Measurements from ENCODE around the gene ZFPL1.

ZFPL1 gene

GRCh38 chr11:65128182-65129145 lies 44.4 kb downstream of the ZFPL1 start:
- H3K27ac ChIP-seq (ENCODE audit: low read length) = no peak overlapping the region
- H3K9me3 ChIP-seq (ENCODE audit: insufficient read depth, low read depth, low read length) = no peaks in the 10 kb centered on the region
- H3K36me3 ChIP-seq (ENCODE audit: insufficient read depth, low read depth, low read length) = peaks cover 89% of the 10 kb centered on the region
- H3K27me3 ChIP-seq (ENCODE audit: insufficient read depth, low read length) = no peaks in the 10 kb centered on the region
- no peaks in the 10 kb centered on the region for H3K4me1 ChIP-seq (ENCODE audit: insufficient read depth, low read length)
- H3K4me3 ChIP-seq (ENCODE audit: low read length) = no peak overlapping the region
- H3K9ac ChIP-seq (ENCODE audit: low read depth, low read length) = no peak overlapping the region

GRCh38 chr11:65129649-65130441 lies 45.8 kb downstream of the ZFPL1 start:
- Histone ChIP-seq H3K4me3 (ENCODE audit: low read length) (no peak overlapping the region), H3K9me3 (ENCODE audit: insufficient read depth, low read depth, low read length) (no peaks in the 10 kb centered on the region), H3K27me3 (ENCODE audit: insufficient read depth, low read length) (no peaks in the 10 kb centered on the region), H3K9ac (ENCODE audit: low read depth, low read length) (no peak overlapping the region), H3K27ac (ENCODE audit: low read length) (no peak overlapping the region), H3K4me1 (ENCODE audit: insufficient read depth, low read length) (no peaks in the 10 kb centered on the region), H3K36me3 (ENCODE audit: insufficient read depth, low read depth, low read length) (peaks cover 77% of the 10 kb centered on the region)

GRCh38 chr11:65130631-65131416 lies 46.8 kb downstream of the ZFPL1 start:
- peaks cover 68% of the 10 kb centered on the region for H3K36me3 ChIP-seq (ENCODE audit: insufficient read depth, low read depth, low read length)
- no peak overlapping the region for H3K4me3 ChIP-seq (ENCODE audit: low read length)
- no peak overlapping the region for H3K27ac ChIP-seq (ENCODE audit: low read length)
- no peak overlapping the region for H3K9ac ChIP-seq (ENCODE audit: low read depth, low read length)
- no peaks in the 10 kb centered on the region for H3K4me1 ChIP-seq (ENCODE audit: insufficient read depth, low read length)
- H3K9me3 ChIP-seq (ENCODE audit: insufficient read depth, low read depth, low read length) = no peaks in the 10 kb centered on the region
- no peaks in the 10 kb centered on the region for H3K27me3 ChIP-seq (ENCODE audit: insufficient read depth, low read length)

- Histone ChIP-seq H3K9ac (ENCODE audit: low read depth, low read length) (no peak overlapping the region), H3K36me3 (ENCODE audit: insufficient read depth, low read depth, low read length) (peaks cover 62% of the 10 kb centered on the region), H3K4me1 (ENCODE audit: insufficient read depth, low read length) (no peaks in the 10 kb centered on the region), H3K4me3 (ENCODE audit: low read length) (no peak overlapping the region), H3K27ac (ENCODE audit: low read length) (no peak overlapping the region), H3K27me3 (ENCODE audit: insufficient read depth, low read length) (no peaks in the 10 kb centered on the region), H3K9me3 (ENCODE audit: insufficient read depth, low read depth, low read length) (no peaks in the 10 kb centered on the region)
These were observed 47.4 kb downstream of the ZFPL1 start for GRCh38 chr11:65131417-65131776.

GRCh38 chr11:65131895-65132237 lies 47.8 kb downstream of the ZFPL1 start:
- Histone ChIP-seq H3K27me3 (ENCODE audit: insufficient read depth, low read length) (no peaks in the 10 kb centered on the region), H3K9ac (ENCODE audit: low read depth, low read length) (no peak overlapping the region), H3K4me1 (ENCODE audit: insufficient read depth, low read length) (no peaks in the 10 kb centered on the region), H3K4me3 (ENCODE audit: low read length) (no peak overlapping the region), H3K27ac (ENCODE audit: low read length) (no peak overlapping the region), H3K36me3 (ENCODE audit: insufficient read depth, low read depth, low read length) (peaks cover 57% of the 10 kb centered on the region), H3K9me3 (ENCODE audit: insufficient read depth, low read depth, low read length) (no peaks in the 10 kb centered on the region)

GRCh38 chr11:65132238-65132987 lies 48.4 kb downstream of the ZFPL1 start:
- Histone ChIP-seq H3K4me3 (ENCODE audit: low read length) (no peak overlapping the region; the same call in 1 of the 2 replicates), H3K27ac (ENCODE audit: low read length) (no peak overlapping the region), H3K4me1 (ENCODE audit: insufficient read depth, low read length) (no peaks in the 10 kb centered on the region), H3K36me3 (ENCODE audit: insufficient read depth, low read depth, low read length) (peaks cover 52% of the 10 kb centered on the region), H3K27me3 (ENCODE audit: insufficient read depth, low read length) (no peaks in the 10 kb centered on the region), H3K9me3 (ENCODE audit: insufficient read depth, low read depth, low read length) (no peaks in the 10 kb centered on the region), H3K9ac (ENCODE audit: low read depth, low read length) (no peak overlapping the region)

GRCh38 chr11:65132988-65133700 lies 49.1 kb downstream of the ZFPL1 start:
- no peak overlapping the region for H3K27ac ChIP-seq (ENCODE audit: low read length)
- H3K4me1 ChIP-seq (ENCODE audit: insufficient read depth, low read length) = no peaks in the 10 kb centered on the region

GRCh38 chr11:65133724-65134123 lies 49.7 kb downstream of the ZFPL1 start:
- Histone ChIP-seq H3K27me3 (ENCODE audit: insufficient read depth, low read length) (no peaks in the 10 kb centered on the region), H3K9ac (ENCODE audit: low read depth, low read length) (peak overlapping the region; percentile 87), H3K4me3 (ENCODE audit: low read length) (peak overlapping the region; percentile 88), H3K36me3 (ENCODE audit: insufficient read depth, low read depth, low read length) (peaks cover 39% of the 10 kb centered on the region), H3K9me3 (ENCODE audit: insufficient read depth, low read depth, low read length) (no peaks in the 10 kb centered on the region), H3K4me1 (ENCODE audit: insufficient read depth, low read length) (no peaks in the 10 kb centered on the region), H3K27ac (ENCODE audit: low read length) (no peak overlapping the region)

More at GRCh38 chr11:65132988-65133700, 49.1 kb downstream of the ZFPL1 start:
- Histone ChIP-seq H3K9me3 (ENCODE audit: insufficient read depth, low read depth, low read length) (no peaks in the 10 kb centered on the region), H3K27me3 (ENCODE audit: insufficient read depth, low read length) (no peaks in the 10 kb centered on the region), H3K36me3 (ENCODE audit: insufficient read depth, low read depth, low read length) (peaks cover 44% of the 10 kb centered on the region), H3K9ac (ENCODE audit: low read depth, low read length) (peak overlapping the region; percentile 87; the same call in 1 of the 2 replicates), H3K4me3 (ENCODE audit: low read length) (peak overlapping the region; percentile 88)

- peaks cover 32% of the 10 kb centered on the region for H3K36me3 ChIP-seq (ENCODE audit: insufficient read depth, low read depth, low read length)
- no peaks in the 10 kb centered on the region for H3K4me1 ChIP-seq (ENCODE audit: insufficient read depth, low read length)
These were observed 50.4 kb downstream of the ZFPL1 start, which contains the start of gene SYVN1 for GRCh38 chr11:65134240-65134951. Gene SYVN1 (minus strand): TSS chr11:65134519. CDS start chr11:65133601, 918 bp downstream.

More at GRCh38 chr11:65134240-65134951, 50.4 kb downstream of the ZFPL1 start, which contains the start of gene SYVN1:
- Histone ChIP-seq H3K9ac (ENCODE audit: low read depth, low read length) (peak within 1 kb of the TSS; percentile 87), H3K4me3 (ENCODE audit: low read length) (peak within 1 kb of the TSS; percentile 88), H3K27me3 (ENCODE audit: insufficient read depth, low read length) (no peaks in the 10 kb centered on the region), H3K9me3 (ENCODE audit: insufficient read depth, low read depth, low read length) (no peaks in the 10 kb centered on the region), H3K27ac (ENCODE audit: low read length) (peak within 1 kb of the TSS; percentile 97)

Measured in iPS-20b (cell line).